ENCODE data around the gene MLXIP.

The MLXIP gene

GRCh38 chr12:122129131-122129530 lies 50.6 kb downstream of the MLXIP start:
- DNase-seq (ENCODE audit: low read depth), result no peak
- TF ChIP-seq CTCF (conservative IDR thresholded peaks at IDR 0.05; ENCODE audit: low read depth, low read length), result no peak
- no peak overlapping the region for H3K4me3 ChIP-seq (ENCODE audit: low read length)

- no peak for TF ChIP-seq CTCF (conservative IDR thresholded peaks at IDR 0.05; ENCODE audit: low read depth, low read length)
- DNase-seq (ENCODE audit: low read depth), result peak; percentile 65
- no peak overlapping the region for H3K4me3 ChIP-seq (ENCODE audit: low read length)
These were observed 51.6 kb downstream of the MLXIP start for GRCh38 chr12:122130150-122130549.

- TF ChIP-seq CTCF (conservative IDR thresholded peaks at IDR 0.05; ENCODE audit: low read depth, low read length), result no peak
- H3K4me3 ChIP-seq (ENCODE audit: low read length), result no peak overlapping the region
- DNase-seq (ENCODE audit: low read depth), result no peak
These were observed 54.8 kb downstream of the MLXIP start for GRCh38 chr12:122133192-122133950.

- TF ChIP-seq CTCF (conservative IDR thresholded peaks at IDR 0.05; ENCODE audit: low read depth, low read length), result no peak
- no peak overlapping the region for H3K4me3 ChIP-seq (ENCODE audit: low read length)
These were observed 57.0 kb downstream of the MLXIP start for GRCh38 chr12:122135437-122136031.

GRCh38 chr12:122137229-122137628 lies 58.7 kb downstream of the MLXIP start:
- TF ChIP-seq CTCF (conservative IDR thresholded peaks at IDR 0.05; ENCODE audit: low read depth, low read length), result peak; percentile 40
- no peak overlapping the region for H3K4me3 ChIP-seq (ENCODE audit: low read length)
- no peak for DNase-seq (ENCODE audit: low read depth)

More at GRCh38 chr12:122135437-122136031, 57.0 kb downstream of the MLXIP start:
- no peak for DNase-seq (ENCODE audit: low read depth)

GRCh38 chr12:122137681-122138080 lies 59.1 kb downstream of the MLXIP start:
- no peak overlapping the region for H3K4me3 ChIP-seq (ENCODE audit: low read length)
- DNase-seq (ENCODE audit: low read depth), result no peak
- no peak for TF ChIP-seq CTCF (conservative IDR thresholded peaks at IDR 0.05; ENCODE audit: low read depth, low read length)

- DNase-seq (ENCODE audit: low read depth), result no peak
- TF ChIP-seq CTCF (conservative IDR thresholded peaks at IDR 0.05; ENCODE audit: low read depth, low read length), result no peak
- no peak overlapping the region for H3K4me3 ChIP-seq (ENCODE audit: low read length)
These were observed 59.6 kb downstream of the MLXIP start for GRCh38 chr12:122138181-122138580.

Measured in retinal pigment epithelial cell (primary cell).